Ovary (tissue), 9 donors: ENCODE results near the gene HINT1. TPM values are rescaled to one million over a fixed set of nuclear protein-coding genes. Genes with fewer than 3 reads are reported as not detected.
A peak's percentile ranks its signal among the peaks of the same experiment; 100 is the strongest.

Source experiments
- DNase-seq, 5 donors: peaks; one replicate each; pipeline ENCODE4 v3.0.0-alpha.2; 2019 to 2020
- H3K27ac ChIP-seq, 2 donors: fragments of 200-600 bp; one replicate each; pipeline versions ENCODE4 v1.5.1 to v1.8.0; 2019 to 2022
- H3K27me3 ChIP-seq: fragments of 200-600 bp; one replicate; pipeline ENCODE4 v1.8.0; 2022
- H3K36me3 ChIP-seq: fragments of 200-600 bp; sonication (generic); one replicate; pipeline ENCODE4 v1.5.1; 2019
- H3K4me1 ChIP-seq: one replicate; pipeline ENCODE4 v1.8.1; 2013; ENCODE audit warnings: mild to moderate bottlenecking, moderate library complexity; ENCODE audit not compliant: insufficient read depth
- H3K4me3 ChIP-seq: fragments of 200-600 bp; sonication (generic); one replicate; pipeline ENCODE4 v1.5.1; 2017
- H3K9me3 ChIP-seq, 2 donors: fragments of 200-600 bp in 1 of 2; sonication (generic) in 1 of 2; one replicate each; pipeline versions ENCODE4 v1.5.1 to v1.8.1; 2013 to 2019; ENCODE audit warnings: mild to moderate bottlenecking in 1 of 2, moderate library complexity in 1 of 2
- CTCF ChIP-seq, 3 donors: fragments of 450-650 bp in 2 of 3; fragments of 200-600 bp in 1 of 3; IDR thresholded peaks; one replicate each; pipeline versions ENCODE4 v1.5.1 to v1.8.0; 2016 to 2022; ENCODE audit warnings: antibody characterized with exemption in 3 of 3, mild to moderate bottlenecking in 1 of 3
- EP300 ChIP-seq: sonication (generic); formaldehyde crosslinking; IDR thresholded peaks from one replicate; pipeline ENCODE4 v1.6.1; 2017; ENCODE audit warnings: antibody characterized with exemption
- POLR2A ChIP-seq: fragments of 450-650 bp; IDR thresholded peaks from one replicate; pipeline ENCODE4 v1.6.1; 2017; ENCODE audit warnings: antibody characterized with exemption, mild to moderate bottlenecking, moderate library complexity
- WGBS, 3 donors: extraction: QIAGEN DNeasy Blood & Tissue Kit in 1 of 3; methylation state at CpG; one replicate each; pipeline versions ENCODE4 v1.1.5 to v1.1.7; 2013 to 2017; 5-methylcytosine and 5-hydroxymethylcytosine counted together
- intact Hi-C, 4 donors: fragments of 100-400 bp; cut with DNase I; formaldehyde crosslinking; loops; one replicate each; pipeline versions ENCODE4 v1.11.0 to v1.15.1; 2022 to 2023
- polyA plus RNA-seq, 2 donors: library from polyadenylated mRNA; stranded (reverse); fragments of 200-250 nt in 1 of 2; fragments of 350-450 nt in 1 of 2; fragmentation: Illumina TruSeq in 1 of 2; extraction: RNeasy Lipid Tissue Mini Kit (QIAGEN cat#74804) in 1 of 2; gene quantifications; one replicate each; pipeline ENCODE4 v1.2.3, GENCODE V29; 2013 to 2014
- total RNA-seq, 7 donors: library from RNA; depleted of rRNA in 2 of 7; stranded (reverse); fragments of >200 nt in 2 of 7; fragmentation: NEBNext Ultra II Directional in 3 of 7; extraction: Animal tissue kit (Norgen Biotek cat#: 25700) in 3 of 7; gene quantifications; one replicate each; pipeline versions ENCODE4 v1.1.0 to v1.2.4, GENCODE V29; 2016 to 2023
- donor health status: DM: no; HTN: no; CAD: no; lungs with moderate emphysema.
- donor health status: DM: no; HTN: no; CAD: no.
- donor health status: Bipolar disorder and iron deficiency.
- donor health status: DM: yes; HTN: yes; CAD: no.
- donor health status: DM: no; HTN: no; CAD: no.
- donor health status: DM: yes; HTN: yes; CAD: no.

HINT1 gene
- total and polyA plus RNA-seq, 9 donors, result 103 to 240 (median 148) TPM

- no peaks in the 10 kb centered on the region for H3K4me1 ChIP-seq
- intact Hi-C loops, result loop anchor here in 2 of 4 donors (10.0 kb wide), 2 partner anchors 101 to 251 kb away; partner anchors contain the start of gene CDC42SE2 (in 2 of the 2)
- DNase-seq, result no peak
- WGBS, 3 donors, result 31 to 33% (median 33%) methylated on average over 9 of the region's 9 CpGs
- H3K9me3 ChIP-seq, result no peaks in the 10 kb centered on the region
- peak overlapping the region; percentile 79 for H3K4me3 ChIP-seq
- no peak overlapping the region for H3K27ac ChIP-seq
- TF ChIP-seq POLR2A, result no peak
- no peak for TF ChIP-seq CTCF (IDR thresholded peaks at IDR 0.05)
- TF ChIP-seq EP300, result no peak
- H3K27me3 ChIP-seq, result no peaks in the 10 kb centered on the region
- no peaks in the 10 kb centered on the region for H3K36me3 ChIP-seq
These were observed 1.6 kb downstream of the HINT1 start for GRCh38 chr5:131163276-131164119.

- no peak overlapping the region for H3K27ac ChIP-seq
- no peaks in the 10 kb centered on the region for H3K27me3 ChIP-seq
- DNase-seq, result no peak
- H3K4me1 ChIP-seq, result no peaks in the 10 kb centered on the region
- WGBS, 3 donors, result 70 to 97% (median 95%) methylated on average over 2 of the region's 2 CpGs
- H3K36me3 ChIP-seq, result no peaks in the 10 kb centered on the region
- no peak for TF ChIP-seq CTCF (IDR thresholded peaks at IDR 0.05)
- no peak for TF ChIP-seq EP300
- no peak for TF ChIP-seq POLR2A
- H3K4me3 ChIP-seq, result no peak overlapping the region
- H3K9me3 ChIP-seq, result no peaks in the 10 kb centered on the region
- intact Hi-C loops, result loop anchor here in 2 of 4 donors (10.0 kb wide), 2 partner anchors 105 to 255 kb away; partner anchors contain the start of gene CDC42SE2 (in 2 of the 2)
These were observed 4.9 kb downstream of the HINT1 start for GRCh38 chr5:131160134-131160533.

GRCh38 chr5:131156957-131157356 lies 8.1 kb downstream of the HINT1 start:
- TF ChIP-seq EP300, result no peak
- TF ChIP-seq POLR2A, result no peak
- TF ChIP-seq CTCF (IDR thresholded peaks at IDR 0.05), result no peak
- Histone ChIP-seq H3K4me3 (no peak overlapping the region), H3K4me1 (no peaks in the 10 kb centered on the region), H3K27ac (no peak overlapping the region), H3K27me3 (no peaks in the 10 kb centered on the region), H3K9me3 (no peaks in the 10 kb centered on the region), H3K36me3 (no peaks in the 10 kb centered on the region)
- no peak for DNase-seq
- intact Hi-C loops, result no loop called here
- WGBS, 3 donors, result 97 to 99% (median 98%) methylated on average over 5 of the region's 5 CpGs

- 89 to 91% (median 90%) methylated on average over 2 of the region's 2 CpGs for WGBS, 3 donors
These were observed 8.7 kb downstream of the HINT1 start for GRCh38 chr5:131156385-131156784.

More at GRCh38 chr5:131156385-131156784, 8.7 kb downstream of the HINT1 start:
- Histone ChIP-seq H3K27me3 (no peaks in the 10 kb centered on the region), H3K36me3 (no peaks in the 10 kb centered on the region), H3K27ac (no peak overlapping the region), H3K4me3 (no peak overlapping the region), H3K9me3 (no peaks in the 10 kb centered on the region), H3K4me1 (no peaks in the 10 kb centered on the region)
- TF ChIP-seq POLR2A (no peak), EP300 (no peak), CTCF (IDR thresholded peaks at IDR 0.05) (no peak)
- DNase-seq, result no peak
- intact Hi-C loops, result no loop called here
